Measurements from ENCODE around the gene FOXJ1.
A peak's percentile ranks its signal among the peaks of the same experiment; 100 is the strongest.

The FOXJ1 gene

GRCh38 chr17:76140661-76141211, 309 bp downstream of the FOXJ1 start:
- no peak for DNase-seq (ENCODE audit: low spot score)

DNA sequence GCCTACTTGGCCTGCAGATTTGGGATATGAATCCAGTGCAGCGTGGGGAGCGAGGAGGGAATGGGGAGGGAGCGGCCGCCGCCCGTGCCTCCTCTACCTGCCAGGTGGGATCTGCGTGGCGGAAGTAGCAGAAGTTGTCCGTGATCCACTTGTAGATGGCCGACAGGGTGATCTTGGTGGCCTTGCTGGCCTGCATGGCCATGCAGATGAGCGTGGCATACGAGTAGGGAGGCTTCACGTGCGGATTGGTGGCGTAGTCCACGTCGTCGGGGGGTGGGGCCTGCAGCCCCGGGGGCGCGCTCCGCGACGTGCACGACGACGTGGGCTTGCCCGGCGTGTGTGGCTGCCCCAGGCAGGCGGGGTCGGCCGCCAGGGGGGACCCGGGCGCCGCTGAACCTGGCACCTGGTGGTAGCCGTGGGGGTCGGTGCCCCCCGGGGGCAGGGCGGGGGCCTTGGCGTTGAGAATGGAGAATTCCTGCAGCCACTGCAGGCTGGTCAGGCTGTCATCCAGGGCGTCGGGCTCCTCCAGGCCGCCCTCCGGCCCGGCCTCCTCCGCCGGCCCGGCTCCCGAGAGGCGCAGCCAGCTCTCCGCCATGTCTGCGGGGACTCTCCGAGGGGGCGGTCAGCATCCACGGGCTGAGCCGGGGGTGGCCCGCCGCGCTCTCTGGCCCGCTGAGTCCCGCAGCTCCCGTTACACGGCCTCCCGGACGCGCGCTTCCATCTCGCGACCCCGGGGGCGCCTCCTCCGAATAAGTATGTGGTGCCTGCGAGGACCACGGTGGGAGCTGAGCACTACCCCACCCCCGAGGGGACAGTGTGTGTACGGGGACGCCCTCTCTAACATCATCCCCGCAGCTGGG, 1.0 kb downstream of the FOXJ1 start:
- DNase-seq (ENCODE audit: low spot score): no peak

GRCh38 chr17:76138896-76139752, 1.9 kb downstream of the FOXJ1 start:
- no peak for DNase-seq (ENCODE audit: low spot score)

DNA sequence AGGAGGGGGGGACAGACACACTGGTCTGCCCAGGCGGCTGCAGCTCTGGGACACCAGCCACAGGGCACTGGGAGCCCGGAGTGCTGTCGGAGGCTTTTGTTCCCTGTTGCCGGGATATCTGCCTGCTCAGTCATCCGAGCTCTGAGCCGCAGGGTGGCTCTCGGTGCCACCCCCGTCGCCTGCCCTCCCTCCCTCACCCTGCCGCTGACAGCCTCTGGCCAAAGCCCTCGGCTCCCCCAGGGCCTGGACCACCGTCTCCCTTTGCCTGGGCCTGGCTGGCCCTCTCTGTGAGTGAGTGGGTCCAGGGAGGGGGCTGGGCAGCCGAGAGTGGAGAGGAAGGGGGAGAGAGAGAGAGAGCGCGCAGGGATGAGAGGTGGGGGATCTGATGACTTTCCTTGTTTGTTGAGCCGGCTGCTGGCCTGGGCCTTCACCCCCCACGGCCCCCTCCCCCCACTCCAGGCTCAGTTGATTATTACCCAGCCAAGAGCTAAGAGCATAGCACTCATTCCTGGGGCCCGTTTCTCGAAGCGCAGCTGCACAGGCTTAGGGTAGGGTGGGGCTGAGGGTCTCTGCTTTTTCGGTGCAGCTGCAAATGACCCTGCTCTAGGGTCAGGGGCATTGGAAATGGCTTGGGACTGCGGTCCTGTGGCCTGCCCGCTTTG, 2.7 kb downstream of the FOXJ1 start:
- DNase-seq (ENCODE audit: low spot score): peak; percentile 50

- DNase-seq (ENCODE audit: low spot score): no peak
Measured at GRCh38 chr17:76137351-76138233, 3.5 kb downstream of the FOXJ1 start.

DNA sequence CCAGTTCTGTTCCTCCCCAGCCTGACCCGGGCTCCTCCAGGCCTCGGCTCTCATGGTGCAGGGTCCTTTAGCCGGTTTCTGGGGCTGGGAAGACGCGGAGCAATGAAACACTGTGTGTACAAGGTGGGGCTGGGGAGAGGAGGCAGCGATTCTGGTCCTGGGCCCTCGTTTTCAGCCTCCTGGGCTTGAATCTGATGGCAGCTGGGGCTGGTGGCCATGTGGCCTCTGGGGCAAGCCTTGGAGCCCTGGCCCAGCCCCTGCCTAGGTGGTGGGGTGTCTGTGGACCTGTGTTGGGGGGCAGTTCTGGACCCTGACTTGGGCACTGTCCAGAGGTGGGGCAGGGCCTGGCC, 4.1 kb downstream of the FOXJ1 start:
- no peak for DNase-seq (ENCODE audit: low spot score)

DNA sequence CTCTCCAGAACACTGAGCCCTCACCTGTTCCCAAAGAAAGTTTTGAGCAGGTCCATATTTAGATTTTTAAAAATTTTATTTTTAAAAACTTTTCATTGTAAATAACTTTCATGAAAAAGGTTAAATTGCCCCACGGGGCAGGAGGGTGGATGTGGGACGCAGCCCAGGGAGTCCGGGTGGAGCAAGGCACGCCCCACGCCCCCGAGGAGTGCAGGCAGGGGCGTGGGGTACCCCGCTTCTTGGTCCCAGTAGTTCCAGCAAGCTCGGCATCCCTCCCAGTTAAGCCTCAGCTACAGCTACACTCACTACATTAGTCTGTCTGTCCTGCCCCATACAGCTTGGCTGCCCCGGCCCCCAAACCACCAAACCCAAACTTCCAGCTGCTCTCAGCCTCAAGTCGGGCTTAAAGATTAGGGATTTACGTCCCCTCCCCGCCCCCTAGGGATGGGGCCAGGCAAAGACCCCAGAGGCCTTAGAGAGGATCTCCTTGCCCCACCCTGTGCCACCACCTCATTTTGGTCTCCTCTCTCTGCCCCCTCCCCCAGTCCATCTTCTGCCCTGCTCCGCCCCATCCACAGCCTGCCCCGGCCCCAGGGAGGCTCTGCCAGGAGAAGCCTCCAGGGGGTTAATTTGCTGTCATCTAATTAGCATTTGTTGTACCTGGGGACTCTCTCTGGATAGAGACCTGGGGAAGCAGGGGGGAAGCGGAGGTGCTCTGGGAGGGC, 4.6 kb downstream of the FOXJ1 start:
- no peak for DNase-seq (ENCODE audit: low spot score)

DNA sequence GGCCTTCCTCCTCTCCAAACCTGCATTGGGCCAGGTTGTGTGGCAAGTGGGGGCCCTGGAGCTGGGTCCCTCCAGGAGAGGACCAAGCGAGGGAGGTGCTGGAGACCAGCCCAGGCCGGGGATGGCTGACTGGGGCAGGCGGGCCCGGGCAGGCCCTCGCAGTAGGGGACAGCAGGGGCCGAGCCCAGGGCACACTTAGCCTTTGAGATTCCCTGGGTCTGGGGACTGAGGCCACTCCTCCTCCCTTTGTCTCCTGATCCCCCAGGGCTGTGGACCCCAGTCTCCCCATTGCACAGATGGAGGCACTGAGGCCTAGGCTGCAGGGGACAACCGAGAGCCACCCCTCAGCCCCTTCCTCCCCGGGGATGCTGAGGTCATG, 5.2 kb downstream of the FOXJ1 start:
- no peak for DNase-seq (ENCODE audit: low spot score)

GRCh38 chr17:76134911-76135809, 5.9 kb downstream of the FOXJ1 start:
- DNase-seq (ENCODE audit: low spot score): no peak

GRCh38 chr17:76132574-76133338, 8.3 kb downstream of the FOXJ1 start:
- no peak for DNase-seq (ENCODE audit: low spot score)

GRCh38 chr17:76131692-76132573, 9.1 kb downstream of the FOXJ1 start:
- no peak for DNase-seq (ENCODE audit: low spot score)

DNA sequence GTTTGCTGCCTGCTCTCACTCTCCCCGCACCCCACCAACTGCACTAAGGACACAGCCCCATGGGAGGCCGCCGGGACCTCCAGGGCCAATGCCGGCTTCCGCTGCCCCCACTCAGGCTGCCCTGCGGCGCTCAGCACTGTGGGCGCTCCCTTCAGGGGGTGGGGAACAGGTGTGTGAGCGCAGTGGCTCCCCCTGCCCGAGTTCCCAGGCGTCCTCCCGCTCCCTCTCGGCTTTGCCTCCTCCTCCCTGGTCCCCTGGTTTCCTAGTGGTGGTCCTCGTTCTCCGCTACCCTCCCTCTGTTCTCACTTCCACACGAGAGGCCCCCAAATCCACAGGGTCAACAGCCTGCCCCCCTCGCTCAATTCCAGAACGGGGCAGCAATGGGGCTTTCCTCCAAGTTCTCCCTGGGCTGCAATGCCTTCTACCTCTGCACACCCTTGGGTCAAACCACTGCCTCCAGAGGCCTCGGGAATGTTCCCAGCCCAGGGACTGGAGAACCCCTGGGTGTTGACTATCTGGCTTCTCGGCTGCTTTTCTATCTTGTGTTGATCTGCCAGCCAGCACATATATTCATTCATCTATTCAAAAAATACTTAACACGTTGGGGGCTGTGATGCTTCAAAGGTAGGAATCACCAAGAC, 9.9 kb downstream of the FOXJ1 start:
- DNase-seq (ENCODE audit: low spot score): no peak

GRCh38 chr17:76130473-76130872, 10.6 kb downstream of the FOXJ1 start:
- no peak for DNase-seq (ENCODE audit: low spot score)

GRCh38 chr17:76125922-76126321, 15.1 kb downstream of the FOXJ1 start:
- no peak for DNase-seq (ENCODE audit: low spot score)

- DNase-seq (ENCODE audit: low spot score): no peak
Measured at GRCh38 chr17:76125391-76125675, 15.7 kb downstream of the FOXJ1 start.

GRCh38 chr17:76124582-76125390, 16.3 kb downstream of the FOXJ1 start:
- no peak for DNase-seq (ENCODE audit: low spot score)

All from pons (tissue), 1 donor.